HG02884 (cell line): ENCODE data around the gene NLE1.
A peak's percentile ranks its signal among the peaks of the same experiment; 100 is the strongest.
"Not testable (repeated sequence)": the region's sequence is repeated elsewhere in the genome, so short reads cannot be mapped to it uniquely, and the experiment has no call there.

Experiments used
- ATAC-seq: cut with Tn5 transposase; IDR thresholded peaks from one replicate; pipeline ENCODE4 v1.9.1; 2021; ENCODE audit warnings: mild to moderate bottlenecking, moderate library complexity; ENCODE audit not compliant: unreplicated experiment

The NLE1 gene

GRCh38 chr17:35141681-35142466 lies at the start of gene NLE1:
NLE1 (minus strand) TSS chr17:35142303; CDS start chr17:35142275, 28 bp downstream.
- ATAC-seq = peak; percentile 73

GRCh38 chr17:35191001-35191695 lies 49.0 kb upstream of the NLE1 start:
- ATAC-seq = no peak

GRCh38 chr17:35189291-35189690 lies 47.2 kb upstream of the NLE1 start:
- no peak for ATAC-seq

GRCh38 chr17:35188111-35188510 lies 46.0 kb upstream of the NLE1 start:
- no peak for ATAC-seq

DNA sequence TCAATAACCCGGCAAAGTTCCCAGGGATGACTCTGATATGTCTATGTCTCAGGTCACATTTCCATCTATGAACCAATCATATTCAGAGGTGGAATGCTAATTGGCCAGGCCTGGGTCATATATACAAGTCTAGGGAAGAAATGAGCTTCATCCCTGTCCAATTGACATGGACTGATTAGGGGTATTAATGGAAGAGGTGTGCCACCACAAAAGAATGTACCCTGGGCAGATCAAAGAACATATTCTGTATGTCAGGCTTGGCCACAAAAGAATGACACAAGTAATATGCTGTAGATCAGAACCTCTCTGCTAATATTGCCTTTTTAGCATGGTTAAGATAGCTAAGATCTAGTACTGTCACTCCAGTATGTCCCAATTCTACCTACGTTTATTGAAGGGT lies 45.4 kb upstream of the NLE1 start:
- no peak for ATAC-seq

DNA sequence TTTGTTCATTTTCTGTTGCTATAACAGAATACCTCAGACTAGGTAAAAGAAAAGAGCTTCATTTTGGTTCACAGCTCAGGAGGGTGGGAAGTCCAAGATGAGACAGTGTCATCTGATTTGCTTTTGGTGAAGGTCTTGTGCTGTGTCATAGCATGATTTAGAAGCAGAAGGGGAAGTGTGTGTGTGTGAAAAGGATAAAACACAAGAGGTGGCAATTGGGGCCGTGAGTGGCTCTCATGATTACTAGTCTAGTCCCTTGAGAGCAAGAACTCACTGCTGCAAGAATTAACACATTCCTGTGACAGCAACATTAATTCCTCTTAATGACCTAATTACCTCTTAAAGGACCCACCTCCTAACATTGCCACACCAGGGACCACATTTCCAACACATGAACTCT lies 43.7 kb upstream of the NLE1 start:
- no peak for ATAC-seq

- ATAC-seq = no peak
Observed at GRCh38 chr17:35184274-35184673, 42.2 kb upstream of the NLE1 start.

GRCh38 chr17:35183332-35183731 lies 41.2 kb upstream of the NLE1 start:
- ATAC-seq = no peak

- ATAC-seq = not testable (repeated sequence)
Observed at GRCh38 chr17:35179379-35179778, 37.3 kb upstream of the NLE1 start.

- no peak for ATAC-seq
Observed at GRCh38 chr17:35176897-35177296, 34.8 kb upstream of the NLE1 start.

DNA sequence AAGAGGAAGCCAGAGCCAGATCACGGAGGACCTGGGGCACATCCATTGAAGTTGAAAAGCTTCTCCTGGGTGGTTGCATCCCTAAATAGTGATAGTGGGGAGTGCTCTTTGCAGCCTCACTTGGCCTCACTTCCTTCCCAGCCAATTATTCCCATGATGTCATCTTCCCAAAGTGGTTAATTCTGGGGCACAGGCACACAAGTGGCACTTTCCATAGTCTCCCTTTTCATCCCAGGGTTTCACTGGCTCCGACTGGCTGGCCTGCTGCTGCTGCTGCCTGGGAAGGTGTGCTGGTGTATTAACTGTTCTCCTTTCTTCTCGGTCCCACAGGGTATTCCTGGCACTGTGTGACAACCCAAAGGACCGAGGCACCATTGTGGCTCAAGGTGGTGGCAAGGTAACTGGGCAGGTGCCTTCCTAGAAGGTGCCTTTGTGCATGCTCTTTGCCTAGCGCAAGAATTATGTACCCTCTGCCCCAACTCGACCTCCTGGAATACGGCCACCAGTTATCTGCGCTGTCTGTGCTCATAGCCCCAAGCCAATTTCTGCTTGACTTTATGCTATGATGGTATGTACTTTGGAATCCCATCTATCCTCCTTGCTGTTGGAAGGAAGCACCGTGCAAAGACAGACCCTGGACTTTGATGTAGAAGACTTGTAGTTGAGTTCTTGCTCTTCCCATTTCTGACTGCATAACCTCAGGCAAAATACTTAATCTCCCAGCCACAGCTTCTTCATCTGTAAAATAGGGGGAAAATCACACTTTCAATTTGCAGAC lies 33.7 kb upstream of the NLE1 start:
- no peak for ATAC-seq

GRCh38 chr17:35174835-35175334 lies 32.8 kb upstream of the NLE1 start:
- no peak for ATAC-seq

- ATAC-seq = not testable (repeated sequence)
Observed at GRCh38 chr17:35172321-35172720, 30.2 kb upstream of the NLE1 start.

DNA sequence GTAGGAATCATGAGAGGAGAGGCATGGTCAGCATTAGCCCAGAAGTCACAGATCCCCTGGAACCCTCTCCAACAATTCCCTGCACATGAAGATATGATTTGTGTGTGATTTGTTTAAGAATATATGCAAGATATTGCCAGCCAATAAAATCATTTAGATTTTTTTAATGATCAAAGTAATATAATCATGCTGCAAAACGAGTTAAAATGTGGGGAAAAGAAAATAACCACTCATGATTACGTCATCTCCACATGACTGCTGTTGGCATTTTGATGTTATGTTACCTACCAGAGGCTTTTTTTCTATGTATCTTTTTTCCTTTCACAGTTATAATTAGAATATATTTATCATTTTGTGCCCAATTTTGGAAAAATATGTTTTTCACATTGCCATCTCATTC lies 29.7 kb upstream of the NLE1 start:
- no peak for ATAC-seq

- no peak for ATAC-seq
Observed at GRCh38 chr17:35170968-35171771, 29.1 kb upstream of the NLE1 start.

DNA sequence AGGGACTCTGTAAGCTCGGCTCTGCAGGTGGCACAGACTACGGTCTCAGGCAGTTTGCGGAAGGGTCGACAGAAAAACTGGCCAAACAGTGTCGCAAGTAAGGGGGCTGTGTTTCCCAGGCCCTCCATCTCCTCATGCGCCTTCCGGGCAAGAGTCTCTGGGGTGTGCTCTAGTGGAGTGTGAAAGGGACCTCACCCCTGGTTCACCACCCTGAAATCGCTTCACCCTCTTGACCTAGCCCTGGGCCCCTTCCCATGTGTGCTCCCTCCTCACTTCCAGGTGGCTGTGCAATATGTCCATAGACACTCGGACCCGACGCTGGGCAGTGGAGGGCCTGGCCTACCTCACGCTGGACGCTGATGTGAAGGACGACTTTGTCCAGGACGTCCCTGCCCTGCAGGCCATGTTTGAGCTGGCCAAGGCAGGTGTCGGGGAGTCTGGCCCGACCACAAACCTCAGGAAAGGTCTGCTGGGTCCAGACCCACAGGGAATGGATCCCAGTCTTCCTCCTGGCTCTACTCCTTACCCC lies 27.8 kb upstream of the NLE1 start:
- ATAC-seq = no peak

GRCh38 chr17:35167666-35168065 lies 25.6 kb upstream of the NLE1 start:
- no peak for ATAC-seq

DNA sequence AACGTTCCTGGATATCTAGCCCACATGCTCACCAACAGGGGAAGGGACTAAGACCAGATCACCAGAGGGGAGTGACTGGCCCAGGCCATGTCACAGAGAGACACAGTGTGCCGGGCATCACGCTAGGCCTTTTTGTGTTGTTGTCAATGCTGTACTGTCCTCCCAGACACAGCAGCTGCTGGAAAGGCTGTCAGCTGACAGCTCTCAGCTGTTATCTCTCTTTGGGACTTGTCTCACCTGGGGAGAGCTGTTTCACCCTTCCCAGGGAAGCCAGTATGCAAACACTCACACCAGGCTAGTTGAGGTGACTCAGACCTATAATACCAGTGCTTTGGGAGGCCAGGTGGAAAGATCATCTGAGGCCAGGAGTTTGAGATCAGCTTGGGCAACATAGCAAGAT lies 24.9 kb upstream of the NLE1 start:
- no peak for ATAC-seq

GRCh38 chr17:35166526-35166925 lies 24.4 kb upstream of the NLE1 start:
- ATAC-seq = no peak

- ATAC-seq = no peak
Observed at GRCh38 chr17:35164716-35165115, 22.6 kb upstream of the NLE1 start.
